ENCODE data around the gene GHR.

GHR gene

GRCh38 chr5:42506662-42507061 lies 83.4 kb downstream of the GHR start:
- TF ChIP-seq CEBPB (IDR thresholded peaks at IDR 0.05) (no peak), EGR1 (IDR thresholded peaks at IDR 0.05) (no peak), EP300 (IDR thresholded peaks at IDR 0.05; ENCODE audit: borderline replicate concordance) (no peak), TCF12 (IDR thresholded peaks at IDR 0.05; ENCODE audit: low read depth) (no peak), USF1 (IDR thresholded peaks at IDR 0.05) (no peak), TAF1 (IDR thresholded peaks at IDR 0.05; ENCODE audit: low read depth) (no peak), REST (IDR thresholded peaks at IDR 0.05; ENCODE audit: low read depth) (no peak)

GRCh38 chr5:42507451-42508097 lies 84.3 kb downstream of the GHR start:
- TF ChIP-seq MAX (IDR thresholded peaks at IDR 0.05) (no peak), CEBPB (IDR thresholded peaks at IDR 0.05) (no peak), ZBTB7A (IDR thresholded peaks at IDR 0.05; ENCODE audit: low read depth) (no peak), FOXM1 (IDR thresholded peaks at IDR 0.05; ENCODE audit: borderline replicate concordance, low read depth) (no peak), USF1 (IDR thresholded peaks at IDR 0.05) (no peak), TCF12 (IDR thresholded peaks at IDR 0.05; ENCODE audit: low read depth) (no peak), EGR1 (IDR thresholded peaks at IDR 0.05) (no peak), EP300 (IDR thresholded peaks at IDR 0.05; ENCODE audit: borderline replicate concordance) (no peak), CREB1 (IDR thresholded peaks at IDR 0.05; ENCODE audit: low read depth) (no peak), REST (IDR thresholded peaks at IDR 0.05; ENCODE audit: low read depth) (no peak), YY1 (IDR thresholded peaks at IDR 0.05; ENCODE audit: low read depth) (no peak), TEAD4 (IDR thresholded peaks at IDR 0.05) (no peak), NFIC (IDR thresholded peaks at IDR 0.05) (no peak), RAD21 (IDR thresholded peaks at IDR 0.05; ENCODE audit: low read depth) (no peak)

- no peak for TF ChIP-seq EGR1 (IDR thresholded peaks at IDR 0.05)
- TF ChIP-seq ZBTB7A (IDR thresholded peaks at IDR 0.05; ENCODE audit: low read depth) = no peak
- TF ChIP-seq EP300 (IDR thresholded peaks at IDR 0.05; ENCODE audit: borderline replicate concordance) = no peak
- no peak for TF ChIP-seq TAF1 (IDR thresholded peaks at IDR 0.05; ENCODE audit: low read depth)
- no peak for TF ChIP-seq NFIC (IDR thresholded peaks at IDR 0.05)
- no peak for TF ChIP-seq TEAD4 (IDR thresholded peaks at IDR 0.05)
- TF ChIP-seq YY1 (IDR thresholded peaks at IDR 0.05; ENCODE audit: low read depth) = no peak
- no peak for TF ChIP-seq CEBPB (IDR thresholded peaks at IDR 0.05)
- no peak for TF ChIP-seq MAX (IDR thresholded peaks at IDR 0.05)
- no peak for TF ChIP-seq RAD21 (IDR thresholded peaks at IDR 0.05; ENCODE audit: low read depth)
- no peak for TF ChIP-seq CREB1 (IDR thresholded peaks at IDR 0.05; ENCODE audit: low read depth)
Measured at GRCh38 chr5:42513246-42513645, 90.0 kb downstream of the GHR start.

GRCh38 chr5:42514754-42515153 lies 91.5 kb downstream of the GHR start:
- no peak for TF ChIP-seq CEBPB (IDR thresholded peaks at IDR 0.05)
- TF ChIP-seq RAD21 (IDR thresholded peaks at IDR 0.05; ENCODE audit: low read depth) = peak; percentile 24; the same call in 1 of the 2 replicates

- no peak for TF ChIP-seq YY1 (IDR thresholded peaks at IDR 0.05; ENCODE audit: low read depth)
- TF ChIP-seq TCF12 (IDR thresholded peaks at IDR 0.05; ENCODE audit: low read depth) = no peak
- TF ChIP-seq CREB1 (IDR thresholded peaks at IDR 0.05; ENCODE audit: low read depth) = no peak
- no peak for TF ChIP-seq CEBPB (IDR thresholded peaks at IDR 0.05)
- no peak for TF ChIP-seq ZBTB7A (IDR thresholded peaks at IDR 0.05; ENCODE audit: low read depth)
- TF ChIP-seq TAF1 (IDR thresholded peaks at IDR 0.05; ENCODE audit: low read depth) = no peak
Measured at GRCh38 chr5:42515504-42515903, 92.3 kb downstream of the GHR start.

GRCh38 chr5:42516282-42517042 lies 93.2 kb downstream of the GHR start:
- TF ChIP-seq NFIC (IDR thresholded peaks at IDR 0.05) (no peak), CEBPB (IDR thresholded peaks at IDR 0.05) (no peak), REST (IDR thresholded peaks at IDR 0.05; ENCODE audit: low read depth) (no peak), EP300 (IDR thresholded peaks at IDR 0.05; ENCODE audit: borderline replicate concordance) (no peak), TEAD4 (IDR thresholded peaks at IDR 0.05) (no peak), YY1 (IDR thresholded peaks at IDR 0.05; ENCODE audit: low read depth) (no peak), RAD21 (IDR thresholded peaks at IDR 0.05; ENCODE audit: low read depth) (no peak)
